ENCODE data around the gene SEMA3F.

DNA sequence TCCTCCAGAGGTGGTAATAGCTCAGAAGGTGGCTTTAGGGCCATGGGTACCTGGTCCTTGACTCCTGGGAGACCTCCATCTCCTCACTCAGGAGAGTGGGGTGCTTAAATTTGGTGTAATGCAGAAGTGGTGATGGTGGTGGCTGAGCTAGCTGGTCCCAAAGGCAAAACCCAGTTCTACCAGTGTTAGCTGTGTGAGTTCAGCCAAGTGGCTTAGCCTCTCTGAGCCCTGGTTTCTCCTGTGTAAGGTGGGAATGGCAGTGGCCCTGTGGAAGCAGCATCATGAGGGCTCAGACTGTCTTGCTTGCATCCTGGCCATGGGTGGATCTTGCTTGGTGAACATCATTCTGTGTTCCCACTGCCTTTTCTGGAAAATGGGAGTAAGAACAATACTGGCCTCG lies 9.4 kb downstream of the SEMA3F start:
- TF ChIP-seq POLR2A (IDR thresholded peaks at IDR 0.05; ENCODE audit: low read depth, low read length) (no peak), MAZ (IDR thresholded peaks at IDR 0.05; ENCODE audit: borderline replicate concordance, low read depth, low read length) (no peak), RAD21 (IDR thresholded peaks at IDR 0.05; ENCODE audit: low read length) (no peak), RCOR1 (IDR thresholded peaks at IDR 0.05; ENCODE audit: insufficient replicate concordance, low read length) (no peak), BHLHE40 (IDR thresholded peaks at IDR 0.05; ENCODE audit: low read depth, low read length) (no peak), MAFK (IDR thresholded peaks at IDR 0.05; ENCODE audit: low read depth, low read length) (no peak), RFX5 (IDR thresholded peaks at IDR 0.05; ENCODE audit: low read depth, low read length) (no peak), MXI1 (IDR thresholded peaks at IDR 0.05; ENCODE audit: borderline replicate concordance, low read depth, low read length) (no peak), SMC3 (IDR thresholded peaks at IDR 0.05; ENCODE audit: low read depth, low read length) (no peak), FOS (IDR thresholded peaks at IDR 0.05; ENCODE audit: low read depth, low read length) (no peak), CEBPB (IDR thresholded peaks at IDR 0.05; ENCODE audit: low read depth, low read length) (no peak)
- TF ChIP-seq, protein P1, sequence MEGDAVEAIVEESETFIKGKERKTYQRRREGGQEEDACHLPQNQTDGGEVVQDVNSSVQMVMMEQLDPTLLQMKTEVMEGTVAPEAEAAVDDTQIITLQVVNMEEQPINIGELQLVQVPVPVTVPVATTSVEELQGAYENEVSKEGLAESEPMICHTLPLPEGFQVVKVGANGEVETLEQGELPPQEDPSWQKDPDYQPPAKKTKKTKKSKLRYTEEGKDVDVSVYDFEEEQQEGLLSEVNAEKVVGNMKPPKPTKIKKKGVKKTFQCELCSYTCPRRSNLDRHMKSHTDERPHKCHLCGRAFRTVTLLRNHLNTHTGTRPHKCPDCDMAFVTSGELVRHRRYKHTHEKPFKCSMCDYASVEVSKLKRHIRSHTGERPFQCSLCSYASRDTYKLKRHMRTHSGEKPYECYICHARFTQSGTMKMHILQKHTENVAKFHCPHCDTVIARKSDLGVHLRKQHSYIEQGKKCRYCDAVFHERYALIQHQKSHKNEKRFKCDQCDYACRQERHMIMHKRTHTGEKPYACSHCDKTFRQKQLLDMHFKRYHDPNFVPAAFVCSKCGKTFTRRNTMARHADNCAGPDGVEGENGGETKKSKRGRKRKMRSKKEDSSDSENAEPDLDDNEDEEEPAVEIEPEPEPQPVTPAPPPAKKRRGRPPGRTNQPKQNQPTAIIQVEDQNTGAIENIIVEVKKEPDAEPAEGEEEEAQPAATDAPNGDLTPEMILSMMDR (conservative IDR thresholded peaks at IDR 0.05; ENCODE audit: low read depth, low read length): no peak
- TF ChIP-seq, protein P2, sequence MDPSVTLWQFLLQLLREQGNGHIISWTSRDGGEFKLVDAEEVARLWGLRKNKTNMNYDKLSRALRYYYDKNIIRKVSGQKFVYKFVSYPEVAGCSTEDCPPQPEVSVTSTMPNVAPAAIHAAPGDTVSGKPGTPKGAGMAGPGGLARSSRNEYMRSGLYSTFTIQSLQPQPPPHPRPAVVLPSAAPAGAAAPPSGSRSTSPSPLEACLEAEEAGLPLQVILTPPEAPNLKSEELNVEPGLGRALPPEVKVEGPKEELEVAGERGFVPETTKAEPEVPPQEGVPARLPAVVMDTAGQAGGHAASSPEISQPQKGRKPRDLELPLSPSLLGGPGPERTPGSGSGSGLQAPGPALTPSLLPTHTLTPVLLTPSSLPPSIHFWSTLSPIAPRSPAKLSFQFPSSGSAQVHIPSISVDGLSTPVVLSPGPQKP (IDR thresholded peaks at IDR 0.05; ENCODE audit: borderline replicate concordance, low read depth, low read length): no peak
- TF ChIP-seq, protein P3, sequence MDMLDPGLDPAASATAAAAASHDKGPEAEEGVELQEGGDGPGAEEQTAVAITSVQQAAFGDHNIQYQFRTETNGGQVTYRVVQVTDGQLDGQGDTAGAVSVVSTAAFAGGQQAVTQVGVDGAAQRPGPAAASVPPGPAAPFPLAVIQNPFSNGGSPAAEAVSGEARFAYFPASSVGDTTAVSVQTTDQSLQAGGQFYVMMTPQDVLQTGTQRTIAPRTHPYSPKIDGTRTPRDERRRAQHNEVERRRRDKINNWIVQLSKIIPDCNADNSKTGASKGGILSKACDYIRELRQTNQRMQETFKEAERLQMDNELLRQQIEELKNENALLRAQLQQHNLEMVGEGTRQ (IDR thresholded peaks at IDR 0.05; ENCODE audit: low read depth, low read length): no peak
